Ovary (tissue), 9 donors: Measurements from ENCODE around the gene WWOX. TPM values are rescaled to one million over a fixed set of nuclear protein-coding genes. Genes with fewer than 3 reads are reported as not detected.

Source experiments
- DNase-seq, 5 donors: peaks; one replicate each; pipeline ENCODE4 v3.0.0-alpha.2; 2019 to 2020
- H3K27ac ChIP-seq, 2 donors: fragments of 200-600 bp; one replicate each; pipeline versions ENCODE4 v1.5.1 to v1.8.0; 2019 to 2022
- H3K27me3 ChIP-seq: fragments of 200-600 bp; one replicate; pipeline ENCODE4 v1.8.0; 2022
- H3K36me3 ChIP-seq: fragments of 200-600 bp; sonication (generic); one replicate; pipeline ENCODE4 v1.5.1; 2019
- H3K4me1 ChIP-seq: one replicate; pipeline ENCODE4 v1.8.1; 2013; ENCODE audit warnings: mild to moderate bottlenecking, moderate library complexity; ENCODE audit not compliant: insufficient read depth
- H3K4me3 ChIP-seq: fragments of 200-600 bp; sonication (generic); one replicate; pipeline ENCODE4 v1.5.1; 2017
- H3K9me3 ChIP-seq, 2 donors: fragments of 200-600 bp in 1 of 2; sonication (generic) in 1 of 2; one replicate each; pipeline versions ENCODE4 v1.5.1 to v1.8.1; 2013 to 2019; ENCODE audit warnings: mild to moderate bottlenecking in 1 of 2, moderate library complexity in 1 of 2
- EP300 ChIP-seq: sonication (generic); formaldehyde crosslinking; IDR thresholded peaks from one replicate; pipeline ENCODE4 v1.6.1; 2017; ENCODE audit warnings: antibody characterized with exemption
- POLR2A ChIP-seq: fragments of 450-650 bp; IDR thresholded peaks from one replicate; pipeline ENCODE4 v1.6.1; 2017; ENCODE audit warnings: antibody characterized with exemption, mild to moderate bottlenecking, moderate library complexity
- WGBS, 3 donors: extraction: QIAGEN DNeasy Blood & Tissue Kit in 1 of 3; methylation state at CpG; one replicate each; pipeline versions ENCODE4 v1.1.5 to v1.1.7; 2013 to 2017; 5-methylcytosine and 5-hydroxymethylcytosine counted together
- intact Hi-C, 4 donors: fragments of 100-400 bp; cut with DNase I; formaldehyde crosslinking; loops; one replicate each; pipeline versions ENCODE4 v1.11.0 to v1.15.1; 2022 to 2023
- polyA plus RNA-seq, 2 donors: library from polyadenylated mRNA; stranded (reverse); fragments of 200-250 nt in 1 of 2; fragments of 350-450 nt in 1 of 2; fragmentation: Illumina TruSeq in 1 of 2; extraction: RNeasy Lipid Tissue Mini Kit (QIAGEN cat#74804) in 1 of 2; gene quantifications; one replicate each; pipeline ENCODE4 v1.2.3, GENCODE V29; 2013 to 2014
- total RNA-seq, 7 donors: library from RNA; depleted of rRNA in 2 of 7; stranded (reverse); fragments of >200 nt in 2 of 7; fragmentation: NEBNext Ultra II Directional in 3 of 7; extraction: Animal tissue kit (Norgen Biotek cat#: 25700) in 3 of 7; gene quantifications; one replicate each; pipeline versions ENCODE4 v1.1.0 to v1.2.4, GENCODE V29; 2016 to 2023
- TF ChIP-seq, protein P1 (sequence below), 3 donors: fragments of 450-650 bp in 2 of 3; fragments of 200-600 bp in 1 of 3; IDR thresholded peaks; one replicate each; pipeline versions ENCODE4 v1.5.1 to v1.8.0; 2016 to 2022; ENCODE audit warnings: antibody characterized with exemption in 3 of 3, mild to moderate bottlenecking in 1 of 3
- donor health status: DM: no; HTN: no; CAD: no; lungs with moderate emphysema.
- donor health status: DM: no; HTN: no; CAD: no.
- donor health status: Bipolar disorder and iron deficiency.
- donor health status: DM: yes; HTN: yes; CAD: no.
- donor health status: DM: no; HTN: no; CAD: no.
- donor health status: DM: yes; HTN: yes; CAD: no.

Gene WWOX
- total and polyA plus RNA-seq, 9 donors: 11.0 to 40.5 (median 25.2) TPM

DNA sequence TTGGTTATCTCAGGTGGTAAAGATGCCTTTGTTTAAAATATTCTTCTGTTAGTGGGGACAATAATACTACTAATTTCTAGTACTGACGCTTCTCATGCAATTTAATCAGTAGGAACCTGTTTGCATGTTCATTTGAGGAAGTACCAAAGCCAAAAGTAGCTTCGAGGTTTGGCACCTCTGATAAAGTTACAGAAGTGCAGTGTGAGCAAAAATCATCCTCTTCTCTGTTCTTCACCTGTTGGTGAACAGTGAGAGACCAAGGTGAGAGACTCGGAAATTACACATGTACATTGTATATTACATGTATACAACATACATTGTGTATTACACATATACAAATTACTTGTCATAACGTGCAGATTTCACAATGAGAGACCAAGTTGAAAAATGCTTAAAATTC, 1096.5 kb downstream of the WWOX start:
- no peak overlapping the region for H3K4me3 ChIP-seq
- intact Hi-C loops: no loop called here
- WGBS, 3 donors: 82 to 88% (median 83%) methylated on average over 4 of the region's 4 CpGs

DNA sequence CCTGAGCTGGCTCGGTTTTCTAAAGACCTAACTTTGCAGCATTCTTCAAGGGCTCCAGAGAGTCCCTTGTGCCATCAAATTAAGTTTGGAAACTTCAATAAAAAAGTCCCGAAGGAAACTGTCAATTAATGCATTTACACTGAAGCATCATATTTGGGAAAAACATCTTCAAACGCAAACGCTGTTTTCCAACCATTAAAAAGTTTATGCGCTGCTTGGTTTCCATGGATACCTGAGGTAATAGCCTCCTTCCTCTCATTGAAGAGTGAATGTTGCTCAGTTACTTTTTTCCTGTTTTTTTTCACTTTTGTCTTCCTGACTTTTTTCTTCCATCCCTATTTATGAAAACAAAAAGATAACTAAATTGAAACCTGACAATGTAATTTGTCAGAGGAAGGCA, 1102.0 kb downstream of the WWOX start:
- DNase-seq: no peak
- Histone ChIP-seq H3K9me3 (no peaks in the 10 kb centered on the region), H3K4me1 (peaks cover 5% of the 10 kb centered on the region), H3K4me3 (no peak overlapping the region), H3K27me3 (no peaks in the 10 kb centered on the region), H3K27ac (no peak overlapping the region), H3K36me3 (no peaks in the 10 kb centered on the region)
- intact Hi-C loops: loop anchor here in 1 of 4 donors (2.0 kb wide), 1 partner anchor 79 kb away; no protein-coding TSS in a partner anchor
- WGBS, 3 donors: 67 to 76% (median 75%) methylated on average over 5 of the region's 5 CpGs
- no peak for TF ChIP-seq EP300
- TF ChIP-seq POLR2A: no peak
- TF ChIP-seq, protein P1, sequence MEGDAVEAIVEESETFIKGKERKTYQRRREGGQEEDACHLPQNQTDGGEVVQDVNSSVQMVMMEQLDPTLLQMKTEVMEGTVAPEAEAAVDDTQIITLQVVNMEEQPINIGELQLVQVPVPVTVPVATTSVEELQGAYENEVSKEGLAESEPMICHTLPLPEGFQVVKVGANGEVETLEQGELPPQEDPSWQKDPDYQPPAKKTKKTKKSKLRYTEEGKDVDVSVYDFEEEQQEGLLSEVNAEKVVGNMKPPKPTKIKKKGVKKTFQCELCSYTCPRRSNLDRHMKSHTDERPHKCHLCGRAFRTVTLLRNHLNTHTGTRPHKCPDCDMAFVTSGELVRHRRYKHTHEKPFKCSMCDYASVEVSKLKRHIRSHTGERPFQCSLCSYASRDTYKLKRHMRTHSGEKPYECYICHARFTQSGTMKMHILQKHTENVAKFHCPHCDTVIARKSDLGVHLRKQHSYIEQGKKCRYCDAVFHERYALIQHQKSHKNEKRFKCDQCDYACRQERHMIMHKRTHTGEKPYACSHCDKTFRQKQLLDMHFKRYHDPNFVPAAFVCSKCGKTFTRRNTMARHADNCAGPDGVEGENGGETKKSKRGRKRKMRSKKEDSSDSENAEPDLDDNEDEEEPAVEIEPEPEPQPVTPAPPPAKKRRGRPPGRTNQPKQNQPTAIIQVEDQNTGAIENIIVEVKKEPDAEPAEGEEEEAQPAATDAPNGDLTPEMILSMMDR (IDR thresholded peaks at IDR 0.05): no peak

More for the DNA sequence above, 1096.5 kb downstream of the WWOX start:
- H3K9me3 ChIP-seq: no peaks in the 10 kb centered on the region
- no peaks in the 10 kb centered on the region for H3K27me3 ChIP-seq
- H3K4me1 ChIP-seq: no peaks in the 10 kb centered on the region
- no peak for TF ChIP-seq POLR2A
- TF ChIP-seq, protein P1 (IDR thresholded peaks at IDR 0.05): no peak
- TF ChIP-seq EP300: no peak
- H3K27ac ChIP-seq: no peak overlapping the region
- no peaks in the 10 kb centered on the region for H3K36me3 ChIP-seq
- no peak for DNase-seq

DNA sequence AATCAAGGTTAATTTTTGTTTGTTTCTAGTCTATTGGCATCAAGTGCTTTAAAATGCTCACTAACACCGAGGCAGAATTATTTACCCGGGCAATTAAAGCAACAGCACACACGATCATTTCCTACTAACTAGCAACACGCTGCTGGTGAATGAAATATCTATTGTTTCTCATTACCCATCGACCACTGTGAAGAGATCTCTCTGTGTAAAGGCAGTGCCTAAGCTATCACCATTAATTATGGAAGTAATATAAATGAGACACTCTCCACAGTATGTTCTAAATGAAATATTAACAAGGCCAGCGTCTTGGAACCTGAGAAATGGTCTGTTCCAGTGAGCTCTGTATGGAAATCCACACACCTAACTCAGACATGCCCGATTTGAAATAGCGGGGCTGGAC, 1103.5 kb downstream of the WWOX start:
- TF ChIP-seq POLR2A (no peak), EP300 (no peak)
- TF ChIP-seq, protein P1 (IDR thresholded peaks at IDR 0.05): no peak
- Histone ChIP-seq H3K9me3 (no peaks in the 10 kb centered on the region), H3K36me3 (no peaks in the 10 kb centered on the region), H3K4me1 (peaks cover 5% of the 10 kb centered on the region), H3K27me3 (no peaks in the 10 kb centered on the region), H3K4me3 (no peak overlapping the region), H3K27ac (no peak overlapping the region)
- DNase-seq: no peak
- intact Hi-C loops: no loop called here
- WGBS, 3 donors: 84 to 86% (median 85%) methylated on average over 8 of the region's 8 CpGs

DNA sequence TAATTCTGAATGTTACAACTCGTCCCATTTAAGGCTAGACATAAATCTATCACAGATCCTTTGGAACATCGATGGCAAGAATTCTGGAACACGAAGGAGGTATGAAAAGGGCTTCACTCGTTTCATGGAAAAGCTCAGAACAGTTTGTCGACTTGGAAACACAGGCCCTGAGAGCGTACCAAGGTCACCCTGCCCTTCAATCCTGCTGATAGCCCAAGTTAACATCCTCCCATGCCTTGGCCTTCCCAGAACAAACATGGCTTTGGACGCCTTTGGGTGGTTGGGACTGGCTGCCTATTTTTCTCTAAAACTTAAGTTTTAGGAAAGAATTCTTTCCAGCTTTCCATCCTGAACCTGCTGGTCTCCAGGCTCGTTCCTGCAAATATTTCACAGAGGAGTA, 1105.0 kb downstream of the WWOX start:
- intact Hi-C loops: no loop called here
- Histone ChIP-seq H3K27ac (peak overlapping the region in 1 of 2 donors; percentile 20), H3K9me3 (no peaks in the 10 kb centered on the region), H3K4me1 (peaks cover 5% of the 10 kb centered on the region), H3K27me3 (no peaks in the 10 kb centered on the region), H3K36me3 (no peaks in the 10 kb centered on the region), H3K4me3 (no peak overlapping the region)
- TF ChIP-seq POLR2A (no peak), EP300 (no peak)
- TF ChIP-seq, protein P1 (IDR thresholded peaks at IDR 0.05): no peak
- peak; percentile 31 to 71 (median 43) for DNase-seq
- WGBS, 3 donors: 14 to 23% (median 15%) methylated on average over 8 of the region's 8 CpGs
